Stimulated activated effector memory CD8-positive, alpha-beta T cell treated with anti-CD3 and anti-CD28 coated beads, Interleukin-12 subunit alpha, Interleukin-12 subunit beta, amount 100 ng/mL, for 72 hours (primary cell): Measurements from ENCODE around the gene DACH2.
"Not testable (repeated sequence)": the region's sequence is repeated elsewhere in the genome, so short reads cannot be mapped to it uniquely, and the experiment has no call there.

Source experiments
- ATAC-seq: fragments of 150-1000 bp; cut with Tn5 transposase; 2 replicates; pipeline ENCODE4 v1.10.0; 2021
- DNase-seq, 2 donors: peaks; one replicate each; pipeline ENCODE4 v3.0.0; 2021 to 2022; ENCODE audit warnings: low spot score in 2 of 2
- H3K27ac Mint-ChIP-seq: one replicate; pipeline ENCODE4 v1.8.0; 2022; ENCODE audit warnings: mild to moderate bottlenecking, mixed read lengths
- H3K36me3 Mint-ChIP-seq: one replicate; pipeline ENCODE4 v1.8.0; 2022; ENCODE audit warnings: mild to moderate bottlenecking, mixed read lengths
- H3K4me1 Mint-ChIP-seq: one replicate; pipeline ENCODE4 v1.8.0; 2022; ENCODE audit warnings: mixed read lengths
- H3K4me3 Mint-ChIP-seq: one replicate; pipeline ENCODE4 v1.8.0; 2022; ENCODE audit warnings: mild to moderate bottlenecking, mixed read lengths
- H3K9me3 Mint-ChIP-seq: one replicate; pipeline ENCODE4 v1.8.0; 2022; ENCODE audit warnings: mixed read lengths

Gene DACH2

GRCh38 chrX:86148024-86148511 is at the start of gene DACH2:
DACH2 (plus strand) TSS chrX:86148451.
- H3K36me3 Mint-ChIP-seq = no peaks in the 10 kb centered on the region
- no peak within 1 kb of the TSS for H3K27ac Mint-ChIP-seq
- peak; percentile 88 for ATAC-seq
- no peak for DNase-seq
- H3K4me1 Mint-ChIP-seq = no peaks in the 10 kb centered on the region
- no peaks in the 10 kb centered on the region for H3K9me3 Mint-ChIP-seq
- peak within 1 kb of the TSS; percentile 56 for H3K4me3 Mint-ChIP-seq

- Mint-ChIP-seq H3K4me3 (no peak overlapping the region), H3K4me1 (no peaks in the 10 kb centered on the region), H3K9me3 (no peaks in the 10 kb centered on the region), H3K36me3 (no peaks in the 10 kb centered on the region), H3K27ac (no peak overlapping the region)
- ATAC-seq = no peak
- no peak for DNase-seq
Observed at GRCh38 chrX:86102341-86102740, 45.9 kb upstream of the DACH2 start.

GRCh38 chrX:86103061-86103460 is 45.2 kb upstream of the DACH2 start:
- H3K9me3 Mint-ChIP-seq = no peaks in the 10 kb centered on the region
- ATAC-seq (no peak), DNase-seq (no peak)
- H3K4me1 Mint-ChIP-seq = no peaks in the 10 kb centered on the region
- H3K27ac Mint-ChIP-seq = no peak overlapping the region
- no peaks in the 10 kb centered on the region for H3K36me3 Mint-ChIP-seq
- H3K4me3 Mint-ChIP-seq = no peak overlapping the region

GRCh38 chrX:86104526-86104925 is 43.7 kb upstream of the DACH2 start:
- DNase-seq (no peak), ATAC-seq (no peak)

GRCh38 chrX:86121916-86122315 is 26.3 kb upstream of the DACH2 start:
- ATAC-seq (no peak), DNase-seq (no peak)
- Mint-ChIP-seq H3K36me3 (no peaks in the 10 kb centered on the region), H3K9me3 (peaks cover 5% of the 10 kb centered on the region), H3K27ac (no peak overlapping the region), H3K4me3 (no peak overlapping the region), H3K4me1 (no peaks in the 10 kb centered on the region)

More at GRCh38 chrX:86104526-86104925, 43.7 kb upstream of the DACH2 start:
- no peaks in the 10 kb centered on the region for H3K36me3 Mint-ChIP-seq
- no peaks in the 10 kb centered on the region for H3K4me1 Mint-ChIP-seq
- no peak overlapping the region for H3K27ac Mint-ChIP-seq
- no peaks in the 10 kb centered on the region for H3K9me3 Mint-ChIP-seq
- no peak overlapping the region for H3K4me3 Mint-ChIP-seq

- H3K36me3 Mint-ChIP-seq = no peaks in the 10 kb centered on the region
- no peak for ATAC-seq
Observed at GRCh38 chrX:86133761-86134160, 14.5 kb upstream of the DACH2 start.

GRCh38 chrX:86137071-86137470 is 11.2 kb upstream of the DACH2 start:
- Mint-ChIP-seq H3K4me1 (no peaks in the 10 kb centered on the region), H3K9me3 (no peaks in the 10 kb centered on the region), H3K27ac (no peak overlapping the region), H3K4me3 (no peak overlapping the region), H3K36me3 (no peaks in the 10 kb centered on the region)
- no peak for DNase-seq
- no peak for ATAC-seq

More at GRCh38 chrX:86133761-86134160, 14.5 kb upstream of the DACH2 start:
- no peaks in the 10 kb centered on the region for H3K4me1 Mint-ChIP-seq
- no peak overlapping the region for H3K27ac Mint-ChIP-seq
- DNase-seq = no peak
- no peaks in the 10 kb centered on the region for H3K9me3 Mint-ChIP-seq
- no peak overlapping the region for H3K4me3 Mint-ChIP-seq

GRCh38 chrX:86141786-86142185 is 6.5 kb upstream of the DACH2 start:
- Mint-ChIP-seq H3K27ac (no peak overlapping the region), H3K9me3 (peaks cover 3% of the 10 kb centered on the region), H3K36me3 (no peaks in the 10 kb centered on the region), H3K4me3 (no peak overlapping the region), H3K4me1 (no peaks in the 10 kb centered on the region)
- ATAC-seq = no peak
- DNase-seq = no peak

- Mint-ChIP-seq H3K36me3 (no peaks in the 10 kb centered on the region), H3K4me3 (no peak overlapping the region), H3K27ac (no peak overlapping the region), H3K9me3 (peaks cover 3% of the 10 kb centered on the region), H3K4me1 (no peaks in the 10 kb centered on the region)
- ATAC-seq (no peak), DNase-seq (no peak)
Observed at GRCh38 chrX:86146102-86146501, 2.1 kb upstream of the DACH2 start.

- no peaks in the 10 kb centered on the region for H3K9me3 Mint-ChIP-seq
- H3K4me3 Mint-ChIP-seq = peak overlapping the region; percentile 56
- ATAC-seq (no peak), DNase-seq (no peak)
- H3K27ac Mint-ChIP-seq = no peak overlapping the region
- H3K4me1 Mint-ChIP-seq = no peaks in the 10 kb centered on the region
- H3K36me3 Mint-ChIP-seq = no peaks in the 10 kb centered on the region
Observed at GRCh38 chrX:86148594-86148993, 343 bp downstream of the DACH2 start.

- ATAC-seq (no peak), DNase-seq (no peak)
- Mint-ChIP-seq H3K4me3 (peak overlapping the region; percentile 56), H3K27ac (no peak overlapping the region), H3K9me3 (no peaks in the 10 kb centered on the region), H3K36me3 (no peaks in the 10 kb centered on the region), H3K4me1 (no peaks in the 10 kb centered on the region)
Observed at GRCh38 chrX:86149119-86149518, 868 bp downstream of the DACH2 start.

GRCh38 chrX:86154553-86154952 is 6.3 kb downstream of the DACH2 start:
- H3K36me3 Mint-ChIP-seq = no peaks in the 10 kb centered on the region
- H3K4me3 Mint-ChIP-seq = no peak overlapping the region
- no peak overlapping the region for H3K27ac Mint-ChIP-seq
- H3K4me1 Mint-ChIP-seq = no peaks in the 10 kb centered on the region
- no peaks in the 10 kb centered on the region for H3K9me3 Mint-ChIP-seq
- no peak for ATAC-seq
- no peak for DNase-seq

- no peak overlapping the region for H3K27ac Mint-ChIP-seq
- H3K9me3 Mint-ChIP-seq = peaks cover 3% of the 10 kb centered on the region
- H3K4me1 Mint-ChIP-seq = no peaks in the 10 kb centered on the region
- H3K4me3 Mint-ChIP-seq = no peak overlapping the region
- no peaks in the 10 kb centered on the region for H3K36me3 Mint-ChIP-seq
- ATAC-seq = no peak
- no peak for DNase-seq
Observed at GRCh38 chrX:86171366-86171765, 23.1 kb downstream of the DACH2 start.

GRCh38 chrX:86178906-86179305 is 30.7 kb downstream of the DACH2 start:
- Mint-ChIP-seq H3K4me1 (no peaks in the 10 kb centered on the region), H3K27ac (no peak overlapping the region), H3K4me3 (no peak overlapping the region), H3K9me3 (peaks cover 3% of the 10 kb centered on the region), H3K36me3 (no peaks in the 10 kb centered on the region)
- no peak for ATAC-seq
- no peak for DNase-seq

GRCh38 chrX:86181325-86181724 is 33.1 kb downstream of the DACH2 start:
- not testable (repeated sequence) for H3K4me3 Mint-ChIP-seq, H3K9me3 Mint-ChIP-seq, DNase-seq, H3K27ac Mint-ChIP-seq, H3K36me3 Mint-ChIP-seq, H3K4me1 Mint-ChIP-seq, ATAC-seq

- Mint-ChIP-seq H3K27ac (no peak overlapping the region), H3K4me1 (no peaks in the 10 kb centered on the region), H3K9me3 (peaks cover 4% of the 10 kb centered on the region), H3K36me3 (no peaks in the 10 kb centered on the region), H3K4me3 (no peak overlapping the region)
- DNase-seq = no peak
- no peak for ATAC-seq
Observed at GRCh38 chrX:86192827-86193226, 44.6 kb downstream of the DACH2 start.

GRCh38 chrX:86194758-86195157 is 46.5 kb downstream of the DACH2 start:
- H3K4me1 Mint-ChIP-seq = no peaks in the 10 kb centered on the region
- H3K4me3 Mint-ChIP-seq = no peak overlapping the region
- H3K9me3 Mint-ChIP-seq = peaks cover 4% of the 10 kb centered on the region
- no peak for ATAC-seq
- no peaks in the 10 kb centered on the region for H3K36me3 Mint-ChIP-seq
- no peak for DNase-seq
- H3K27ac Mint-ChIP-seq = no peak overlapping the region
